ENCODE measurements around the gene MYLK. TPM values are rescaled to one million over a fixed set of nuclear protein-coding genes. Genes with fewer than 3 reads are reported as not detected.

The MYLK gene
- total RNA-seq, 1 donor from 2014 or later: 15.1 TPM

DNA sequence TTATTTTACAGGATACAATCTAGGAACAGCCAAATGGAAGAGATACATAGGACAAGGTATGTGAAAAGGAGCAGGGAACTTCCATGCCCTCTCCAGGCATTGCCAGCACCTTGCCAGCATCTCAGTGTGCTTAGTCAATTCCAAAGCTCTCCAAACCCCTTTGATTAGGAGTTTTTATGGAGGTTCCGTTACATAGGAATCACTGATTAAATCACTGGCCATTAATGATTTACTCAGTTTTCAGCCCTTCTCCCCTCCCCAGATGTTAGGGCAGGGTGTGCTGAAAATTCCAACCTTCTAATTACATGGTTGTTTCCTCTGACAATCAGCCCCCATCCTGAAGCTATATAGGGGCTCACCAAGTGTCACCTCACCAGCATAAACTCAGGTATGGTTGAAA, 11.5 kb downstream of the MYLK start:
- no peak for DNase-seq

DNA sequence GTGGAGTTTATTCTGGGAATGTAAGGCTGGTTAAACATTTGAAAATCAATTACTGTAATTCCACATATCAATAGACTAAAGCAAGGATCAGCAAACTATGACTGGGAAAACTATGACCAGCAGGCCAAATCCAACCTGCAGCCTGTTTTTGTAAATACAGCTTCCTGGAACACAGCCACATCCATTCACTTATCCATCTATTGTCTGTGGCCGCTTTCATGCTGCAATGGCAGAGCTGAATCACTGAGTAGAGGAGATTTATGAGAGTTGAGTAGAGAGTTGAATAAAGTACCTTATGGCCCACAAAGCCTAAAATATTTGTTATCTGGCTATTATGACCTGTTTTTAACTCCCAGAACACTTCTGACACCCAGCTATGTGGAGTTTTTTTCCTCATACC, 12.2 kb downstream of the MYLK start:
- DNase-seq: no peak

DNA sequence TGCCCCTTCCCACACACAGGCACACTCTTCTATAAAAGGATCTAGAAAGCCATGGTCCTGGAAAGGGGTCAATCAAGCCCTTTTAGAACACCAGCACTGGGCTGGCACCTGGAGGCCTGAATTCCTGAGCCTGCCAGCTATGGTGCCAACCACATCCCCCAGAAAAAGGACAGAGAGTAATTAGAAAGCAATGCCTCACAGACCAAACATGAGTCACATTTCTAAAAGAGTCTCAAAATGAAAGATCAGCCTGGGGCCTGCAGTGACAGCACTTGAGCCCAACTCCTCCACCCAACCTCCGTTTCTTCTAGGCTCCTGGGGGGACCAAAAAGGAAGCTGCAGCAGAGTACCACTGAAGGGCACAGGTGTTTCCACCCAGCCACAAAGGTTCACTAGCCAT, 14.1 kb downstream of the MYLK start:
- DNase-seq: no peak

DNA sequence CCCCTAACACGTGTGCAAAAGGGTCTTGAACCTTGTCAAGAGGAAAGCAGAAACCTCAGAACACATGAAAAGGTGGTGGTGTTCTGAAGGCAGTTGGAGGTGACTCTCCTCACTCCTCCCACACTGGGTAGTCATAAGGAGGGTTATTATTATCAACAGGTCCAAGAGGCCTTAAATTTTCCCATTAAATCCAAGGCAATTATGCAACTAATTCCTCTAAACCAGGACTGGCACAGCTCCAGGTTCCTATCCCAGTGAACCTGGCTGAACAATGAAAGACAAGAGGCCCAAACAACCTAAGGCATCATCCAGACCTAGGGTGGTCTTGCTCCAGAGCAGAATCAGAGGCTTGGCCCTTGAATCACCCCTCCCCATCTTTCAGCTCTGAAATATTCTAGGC, 15.0 kb downstream of the MYLK start:
- no peak for DNase-seq

DNA sequence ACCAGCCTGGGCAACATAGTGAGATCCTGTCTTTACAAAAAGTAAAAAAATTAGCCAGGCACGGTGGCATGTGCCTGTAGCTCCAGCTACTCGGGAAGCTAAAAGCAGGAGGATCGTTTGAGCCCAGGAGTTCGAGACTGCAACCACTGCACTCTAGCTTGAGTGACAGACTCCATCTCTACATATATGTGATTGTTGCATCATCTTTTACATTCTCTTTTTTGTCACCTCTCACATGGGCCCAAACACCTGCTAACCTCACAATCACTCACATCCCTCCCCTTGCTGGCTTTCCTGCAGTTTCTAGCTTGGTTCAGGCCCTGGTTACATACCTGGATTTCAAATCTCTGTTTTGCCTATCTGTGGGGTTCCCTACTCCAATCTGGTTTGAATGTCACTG, 19.4 kb downstream of the MYLK start:
- DNase-seq: no peak

DNA sequence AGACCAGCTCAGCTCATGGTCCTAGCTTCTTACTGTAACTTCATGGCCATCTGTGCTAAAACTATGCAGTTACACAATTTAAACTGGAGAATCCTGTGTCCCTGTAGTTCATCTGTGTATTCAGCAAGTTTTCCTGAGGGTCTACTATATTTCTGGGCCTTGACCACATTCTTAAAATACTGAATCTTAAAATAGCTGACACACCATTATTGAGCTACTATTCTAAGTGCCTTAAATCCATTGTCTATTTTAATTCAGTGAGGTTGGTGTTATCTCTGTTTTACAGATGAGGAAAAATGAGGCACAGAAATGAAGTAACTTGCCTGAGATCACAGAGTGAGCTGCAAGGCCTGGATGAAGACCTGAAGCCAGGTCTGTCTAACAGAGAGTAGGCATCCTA, 22.0 kb downstream of the MYLK start:
- DNase-seq: no peak

DNA sequence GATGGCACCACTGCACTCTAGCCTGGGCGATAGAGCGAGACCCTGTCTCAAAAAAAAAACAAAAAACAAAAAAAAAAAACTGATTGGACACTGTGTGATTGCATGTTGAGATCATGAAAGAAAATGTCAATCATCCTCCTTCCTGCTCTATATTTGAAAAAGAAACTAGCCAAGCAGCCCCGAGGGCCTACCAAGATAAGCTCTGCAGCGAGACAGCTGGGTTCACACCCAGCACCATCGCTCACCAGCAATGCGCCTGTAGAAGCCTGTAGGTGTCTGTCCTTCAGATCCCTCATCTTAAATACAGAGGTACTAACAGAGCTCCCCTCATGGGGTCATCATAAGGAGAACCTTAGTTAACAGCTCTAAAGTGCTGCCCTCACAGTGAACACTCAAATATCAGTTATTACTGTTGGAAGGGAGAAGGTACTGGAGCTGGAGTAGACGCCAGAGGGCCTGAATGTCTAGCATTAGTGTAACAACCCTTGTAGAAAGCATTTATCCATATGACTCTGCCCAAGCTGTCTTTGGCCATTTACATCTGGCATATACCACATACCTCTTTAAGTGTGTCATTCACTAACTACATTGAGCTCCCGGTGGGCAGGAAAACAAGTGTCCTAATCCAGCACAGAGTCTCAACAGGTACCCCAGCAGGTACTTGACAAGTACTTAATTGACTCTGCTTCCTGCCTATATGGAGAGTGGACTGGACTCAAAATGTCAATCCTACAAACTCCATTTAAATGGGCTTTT, 22.9 kb downstream of the MYLK start:
- no peak for DNase-seq

DNA sequence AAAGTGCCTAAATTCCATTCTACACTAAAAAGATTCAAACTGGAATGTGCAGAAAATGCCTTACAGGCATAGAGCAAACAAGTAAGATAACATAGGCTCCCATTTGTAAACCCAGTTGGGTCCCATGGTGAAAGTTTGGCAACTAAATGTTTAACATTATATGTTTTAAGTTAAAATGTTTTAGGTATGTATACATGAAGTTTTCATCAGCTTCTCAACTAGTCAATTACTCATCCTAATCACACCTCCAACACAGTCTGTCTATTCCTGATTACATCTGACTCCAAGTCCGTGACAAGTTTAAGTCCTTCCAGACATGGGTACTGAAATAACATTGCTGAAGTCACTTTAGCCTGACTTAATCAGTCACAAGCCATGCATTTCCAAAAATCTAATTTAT, 25.0 kb downstream of the MYLK start:
- DNase-seq: no peak

DNA sequence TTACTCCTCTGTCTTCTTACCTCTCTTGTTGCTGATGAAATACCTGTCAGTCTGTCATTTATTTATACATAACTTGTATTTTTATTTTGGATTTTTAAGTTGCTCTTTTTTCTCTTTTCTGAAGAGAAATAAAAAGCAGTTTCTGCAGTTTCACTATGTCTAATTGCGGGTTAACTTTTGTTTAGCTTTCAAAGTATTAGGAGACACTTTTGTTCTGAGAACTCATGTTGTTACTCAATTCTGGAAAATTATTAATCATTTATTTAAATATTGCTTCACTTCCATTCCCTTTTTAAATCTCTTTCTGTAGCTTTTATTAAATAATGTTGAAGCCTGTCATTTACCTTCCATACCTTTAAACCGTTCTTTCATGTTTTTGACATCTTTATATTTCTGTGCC, 29.2 kb downstream of the MYLK start:
- no peak for DNase-seq

DNA sequence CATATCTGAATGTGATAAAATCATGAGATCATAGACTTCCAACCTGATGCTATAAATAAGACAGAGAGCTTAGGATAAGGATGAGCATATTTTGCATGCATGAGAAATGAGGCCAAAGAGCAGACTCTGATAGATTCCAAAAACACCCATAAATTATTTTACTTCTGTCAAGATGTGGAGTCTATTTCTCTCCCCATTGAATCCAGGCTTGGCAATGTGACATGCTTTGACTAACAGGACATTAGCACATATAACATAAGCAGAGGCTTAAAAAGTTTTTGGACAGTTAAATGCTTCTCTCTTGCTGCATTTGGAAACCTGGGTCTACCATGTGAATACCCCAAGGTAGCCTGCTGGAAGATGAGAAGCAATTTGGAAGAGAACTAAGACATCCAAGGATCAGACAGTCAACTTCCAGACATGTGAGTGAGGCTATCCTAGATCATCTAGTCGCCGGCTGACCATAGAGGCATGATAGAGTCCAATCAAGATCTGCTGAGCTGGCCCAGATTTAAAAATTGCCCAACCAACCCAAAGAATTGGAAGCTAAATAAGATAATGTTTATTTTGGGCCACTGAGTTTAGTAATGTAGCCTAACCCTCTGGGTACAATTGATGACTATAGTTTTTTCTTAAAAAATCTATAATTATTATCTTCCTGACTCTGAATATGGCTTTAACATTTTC, 30.3 kb downstream of the MYLK start:
- DNase-seq: no peak

DNA sequence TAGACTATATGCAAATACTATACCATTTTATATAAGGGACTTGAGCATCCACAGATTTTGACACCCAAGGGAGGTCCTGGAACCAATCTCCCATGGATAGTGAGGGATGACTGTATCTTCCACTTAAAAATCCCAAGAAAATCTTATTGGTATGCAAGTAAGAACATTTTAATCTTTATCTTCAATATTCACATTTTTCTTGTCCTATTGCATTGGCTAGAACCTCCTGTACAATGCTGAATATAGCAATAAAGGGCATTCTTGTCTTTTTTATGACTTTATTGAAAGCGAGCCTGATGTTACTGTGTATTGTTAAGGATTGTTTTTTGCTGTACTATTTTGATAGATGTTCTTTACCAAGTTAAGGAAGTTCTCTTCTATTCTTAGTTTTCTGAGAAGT, 36.9 kb downstream of the MYLK start:
- DNase-seq: no peak

DNA sequence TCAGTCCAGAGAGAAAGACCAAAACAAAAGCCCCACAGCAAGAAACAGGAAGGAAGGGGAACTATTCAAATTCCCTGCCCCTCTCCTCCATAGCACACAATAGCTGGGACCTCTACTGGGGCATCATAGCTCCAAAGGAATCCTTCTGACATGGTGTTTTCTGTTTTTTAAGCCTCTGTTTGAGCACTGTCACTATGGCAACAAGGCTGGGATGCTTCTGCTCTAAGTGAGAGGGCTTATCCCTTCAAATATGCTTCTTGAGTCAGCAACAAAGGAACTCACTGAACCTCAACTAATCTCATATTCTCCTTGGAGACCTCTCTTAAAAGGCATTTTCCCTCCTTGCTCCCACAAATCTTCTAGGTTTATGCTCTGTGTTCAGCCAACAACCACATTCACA, 40.5 kb downstream of the MYLK start:
- DNase-seq: no peak

DNA sequence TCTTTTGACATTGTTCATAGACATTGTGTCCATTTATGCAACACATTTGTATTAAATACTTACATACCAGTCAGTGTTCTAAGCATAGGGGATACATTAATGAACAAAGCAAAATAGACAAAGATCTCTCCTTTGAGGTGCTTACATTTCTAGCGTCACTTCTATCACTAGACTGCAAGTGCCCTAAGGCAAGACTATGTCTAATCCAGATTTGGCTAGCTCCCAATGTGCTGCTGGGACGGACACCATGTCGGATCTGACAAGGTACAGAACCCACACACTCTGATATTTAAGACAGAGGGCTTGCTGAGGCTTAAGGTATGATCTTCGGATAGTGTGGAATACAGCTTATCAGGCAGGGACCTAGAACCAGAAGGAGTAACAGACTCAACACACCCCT, 41.4 kb downstream of the MYLK start:
- DNase-seq: no peak

DNA sequence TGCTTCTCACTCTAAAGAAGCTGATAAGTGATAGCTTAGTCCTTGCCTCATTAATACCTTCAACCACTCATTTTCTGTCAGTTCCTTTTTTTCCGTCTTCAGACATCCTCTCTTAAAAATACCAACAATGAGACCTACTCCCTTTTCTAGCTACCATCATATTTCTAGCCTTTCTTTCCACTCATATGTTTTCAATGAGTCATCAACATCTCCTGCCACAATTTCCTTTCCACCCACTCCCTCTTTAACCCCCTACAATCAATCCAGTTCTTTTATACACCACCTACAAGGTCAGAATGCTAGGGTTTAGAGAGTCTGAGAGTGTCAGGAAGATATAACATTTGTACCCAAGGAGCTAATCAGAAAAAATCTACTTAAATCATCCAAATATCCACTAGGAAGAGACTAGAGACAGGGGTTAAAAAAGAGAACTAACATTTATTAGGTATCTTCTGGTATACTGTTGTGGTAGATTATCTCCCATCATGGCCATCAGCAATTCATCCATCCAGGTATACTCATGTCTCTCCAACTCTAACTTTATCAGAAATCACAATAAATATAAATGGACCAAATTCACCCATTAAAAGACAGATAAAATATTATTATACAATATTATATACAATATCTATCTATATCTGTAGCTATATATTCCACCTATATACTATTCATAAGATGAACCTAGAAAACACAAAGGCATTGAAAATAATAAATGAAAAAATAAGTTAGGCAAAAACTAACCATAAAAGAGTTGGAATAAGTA, 42.5 kb downstream of the MYLK start:
- DNase-seq: no peak

DNA sequence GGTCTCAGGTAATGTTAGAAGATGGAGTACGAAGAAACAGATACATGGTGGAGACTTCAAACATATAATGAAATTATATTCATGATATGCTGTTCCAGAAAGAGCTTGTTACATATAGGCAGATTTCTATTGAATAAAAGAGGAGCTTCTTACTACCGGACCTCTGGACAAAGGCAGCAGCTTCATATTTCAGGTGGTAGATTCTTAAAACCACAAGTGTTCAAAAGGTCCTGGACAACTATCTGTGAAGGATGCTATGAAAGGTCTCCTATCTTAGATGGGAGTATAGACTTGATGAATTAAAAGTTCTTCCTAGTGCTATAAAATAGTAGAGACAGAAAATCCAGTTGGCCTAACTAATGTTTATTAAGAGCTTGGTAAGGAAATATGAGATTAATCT, 43.2 kb downstream of the MYLK start:
- no peak for DNase-seq

DNA sequence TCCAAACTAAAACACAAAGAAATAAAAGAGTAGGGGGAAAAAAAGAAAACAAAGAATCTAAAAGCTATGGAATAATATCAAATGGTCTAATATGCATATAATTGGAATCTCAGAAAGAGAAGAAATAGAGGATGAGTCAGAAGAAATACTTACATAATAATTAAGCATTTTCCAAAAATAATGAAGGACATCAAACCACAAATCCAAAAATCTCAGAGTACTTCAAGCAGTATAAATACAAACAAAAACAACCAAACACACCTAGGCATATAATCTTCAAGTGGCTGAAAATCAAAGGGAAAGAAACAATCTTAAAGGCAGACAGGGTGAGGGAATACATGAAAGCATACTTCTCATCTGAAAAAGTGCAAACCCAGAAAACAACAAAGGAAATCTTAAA, 46.3 kb downstream of the MYLK start:
- DNase-seq: no peak

DNA sequence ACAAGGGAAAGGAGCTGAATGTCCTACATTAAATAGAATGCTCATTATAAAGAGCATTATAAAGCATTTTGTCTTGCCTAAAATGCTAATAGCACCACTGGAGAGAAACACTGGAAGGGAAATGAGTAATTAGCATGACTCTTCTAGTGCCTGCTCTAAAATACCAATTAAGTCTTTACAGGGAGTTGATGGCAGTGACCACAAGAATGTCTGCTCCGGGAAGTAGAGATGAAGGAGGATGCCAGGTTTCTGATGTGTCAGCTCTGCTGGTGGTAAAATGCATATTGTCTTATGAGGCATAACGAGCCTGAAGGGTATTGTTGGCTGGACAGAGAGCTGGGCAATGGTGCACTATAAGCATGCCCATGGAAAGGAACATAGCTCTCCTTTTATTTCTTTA, 49.5 kb downstream of the MYLK start:
- no peak for DNase-seq

DNA sequence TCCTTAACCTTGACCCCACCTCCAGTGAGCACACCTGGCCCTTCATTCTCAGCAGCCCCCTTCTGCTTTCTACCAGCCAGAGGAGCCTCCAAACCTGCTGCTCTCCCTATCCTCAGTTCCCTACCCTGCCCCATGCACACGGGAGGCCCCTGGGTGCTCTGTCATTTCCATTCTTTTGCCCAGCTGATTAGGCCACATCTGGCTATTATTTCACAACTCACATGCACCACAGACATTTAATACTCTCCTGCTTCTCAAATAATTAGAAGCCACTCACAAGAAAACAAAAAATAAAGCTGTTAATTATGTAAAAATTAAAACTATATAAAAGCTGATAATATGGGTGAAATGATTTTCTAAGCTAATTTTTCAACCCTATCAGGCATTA, 50.7 kb downstream of the MYLK start:
- DNase-seq: no peak

DNA sequence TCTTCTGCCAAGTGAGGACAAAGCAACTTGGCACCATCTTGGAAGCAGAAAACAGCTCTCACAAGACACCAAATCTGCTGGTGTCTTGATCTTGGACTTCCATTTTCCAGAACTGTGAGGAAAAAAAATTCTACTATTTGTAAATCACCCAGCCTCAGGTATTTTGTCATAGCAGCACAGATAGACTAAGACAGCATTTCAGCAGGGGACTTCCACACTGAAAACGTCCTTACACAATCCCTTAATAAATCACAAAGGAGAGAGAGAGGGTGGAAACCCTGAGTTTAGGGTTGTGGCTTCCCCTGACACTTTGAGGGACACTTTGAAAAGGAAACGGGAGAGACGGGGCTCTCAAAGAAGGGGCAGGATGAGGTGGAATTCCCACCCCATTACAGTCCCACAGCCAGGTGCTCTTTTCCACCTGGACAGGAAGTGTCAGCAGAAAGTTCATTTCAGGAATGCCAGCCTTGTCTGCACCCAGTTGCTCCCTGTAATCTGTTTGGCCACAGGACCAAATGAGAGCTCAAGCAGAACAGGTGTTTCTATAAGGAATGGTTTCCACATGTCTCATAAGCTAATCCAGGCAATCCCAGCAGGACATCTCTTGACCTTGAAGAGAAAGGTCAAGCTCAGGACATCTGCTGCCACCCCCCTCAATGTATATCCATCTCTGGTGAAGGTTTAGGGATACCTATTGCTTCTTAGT, 51.3 kb downstream of the MYLK start:
- no peak for DNase-seq

DNA sequence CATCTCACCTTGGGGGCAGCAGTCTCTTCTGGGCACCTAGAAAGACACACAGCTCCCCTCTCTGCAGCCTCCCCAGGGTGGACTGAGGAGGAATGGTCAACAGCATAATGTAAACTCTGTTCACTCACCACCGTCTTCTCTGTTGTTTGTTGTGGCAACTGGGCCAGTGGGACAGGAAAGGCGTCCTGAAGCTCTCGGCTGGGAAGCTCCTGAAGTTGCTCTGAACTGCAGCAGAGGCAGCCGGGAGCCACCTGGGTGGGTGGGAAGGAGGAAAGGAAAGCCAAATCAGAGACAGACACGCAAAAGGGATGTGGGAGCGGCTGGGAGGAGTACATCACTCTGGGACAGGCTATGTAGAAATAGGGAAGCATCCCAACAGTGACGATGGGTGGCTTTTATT, 52.7 kb downstream of the MYLK start:
- no peak for DNase-seq

DNA sequence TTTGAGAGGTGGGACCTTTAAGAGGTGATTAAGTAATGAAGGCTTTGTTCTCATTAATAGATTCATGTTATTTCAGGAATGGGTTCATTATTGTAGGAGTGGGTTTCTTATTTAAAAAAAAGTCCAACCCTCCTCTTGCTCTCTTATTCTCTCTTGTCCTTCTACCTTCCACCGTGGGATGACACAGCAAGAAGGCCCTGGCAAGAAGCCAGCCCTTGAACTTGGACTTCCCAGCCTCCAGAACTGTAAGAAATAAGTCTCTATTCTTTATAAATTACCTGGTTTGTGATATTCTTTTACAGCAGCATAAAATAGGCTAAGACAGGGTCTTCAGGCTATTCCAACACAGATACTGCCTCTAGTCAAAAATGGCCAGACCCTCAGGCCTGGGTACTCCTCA, 62.2 kb downstream of the MYLK start:
- no peak for DNase-seq

DNA sequence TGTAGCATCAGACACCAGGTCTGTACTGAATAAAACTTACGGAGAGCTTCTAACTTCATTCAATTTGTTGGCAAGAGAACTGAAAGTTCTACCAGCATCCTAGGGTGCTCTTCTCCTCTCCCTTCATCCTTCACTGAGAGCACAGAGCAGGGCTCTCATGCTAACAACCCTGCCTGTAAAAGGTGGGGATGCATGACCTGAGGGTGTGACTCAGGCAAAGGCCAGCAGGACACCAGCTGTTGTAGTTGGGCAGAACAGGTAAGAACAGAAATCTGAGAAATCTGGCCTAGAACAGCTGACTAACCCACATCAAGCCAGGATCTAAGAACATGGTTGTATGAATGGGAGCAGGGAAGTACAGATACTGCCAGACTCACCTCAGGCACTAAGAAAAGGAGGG, 64.2 kb downstream of the MYLK start:
- no peak for DNase-seq

DNA sequence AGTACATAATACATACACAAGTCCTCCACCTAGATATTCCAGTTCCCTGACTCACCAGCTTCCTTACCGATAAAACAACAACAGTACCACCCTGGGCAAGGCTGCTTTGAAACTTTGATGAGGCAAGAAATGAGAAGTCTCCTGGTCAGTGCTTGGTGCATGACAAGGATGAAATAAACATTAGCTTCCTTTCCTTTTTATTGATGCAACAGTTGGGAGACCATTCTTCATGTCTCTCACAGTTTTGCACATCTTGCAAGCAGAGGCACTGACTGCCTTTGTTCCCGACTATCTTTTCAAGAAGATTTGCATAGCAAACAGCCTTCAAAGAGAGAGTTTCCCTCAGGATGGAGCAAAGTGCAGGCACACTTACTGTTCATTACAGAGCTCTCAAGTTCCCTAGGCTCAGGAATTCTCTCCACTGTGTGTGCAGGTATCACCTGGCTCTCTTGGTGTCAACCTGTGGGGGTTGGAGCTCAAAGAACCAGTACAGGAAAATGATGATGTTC, 65.2 kb downstream of the MYLK start:
- no peak for DNase-seq

All from occipital lobe (tissue), 2 donors.